GM12878 (cell line): ENCODE data around the gene TMEM33.

ENCODE experiments used
- EED ChIP-seq: sonication (generic); IDR thresholded peaks from 2 replicates; pipeline ENCODE4 v1.6.1; 2016; ENCODE audit warnings: antibody characterized with exemption, low read depth
- EGR1 ChIP-seq, 2 experiments: IDR thresholded peaks; 1 replicate in 1 of 2; 2 replicates in 1 of 2; pipeline ENCODE4 v1.6.1; 2011 to 2012; ENCODE audit warnings: low read depth in 2 of 2, low read length in 2 of 2, borderline replicate concordance in 1 of 2, mild to moderate bottlenecking in 1 of 2, moderate library complexity in 1 of 2
- IRF5 ChIP-seq: fragments of 450-650 bp; IDR thresholded peaks from 2 replicates; pipeline ENCODE4 v1.6.1; 2017; ENCODE audit warnings: borderline replicate concordance
- JUNB ChIP-seq: IDR thresholded peaks from 2 replicates; pipeline ENCODE4 v1.6.1; 2016; ENCODE audit warnings: antibody characterized with exemption, mild to moderate bottlenecking
- KLF5 ChIP-seq: fragments of 450-650 bp; IDR thresholded peaks from 2 replicates; pipeline ENCODE4 v1.6.1; 2014; ENCODE audit warnings: mild to moderate bottlenecking; ENCODE audit not compliant: partially characterized antibody
- POLR2AphosphoS5 ChIP-seq: IDR thresholded peaks from 2 replicates; pipeline ENCODE4 v1.6.1; 2011; ENCODE audit warnings: mild to moderate bottlenecking, low read length, inconsistent platforms
- RFX5 ChIP-seq: IDR thresholded peaks from 2 replicates; pipeline ENCODE4 v1.6.1; 2011; ENCODE audit warnings: low read depth, low read length, improper control_type of control experiment
- SREBF2 ChIP-seq: IDR thresholded peaks from 2 replicates; pipeline ENCODE4 v1.6.1; 2012; ENCODE audit warnings: mild to moderate bottlenecking, low read length
- TARDBP ChIP-seq: IDR thresholded peaks from 2 replicates; pipeline ENCODE4 v1.6.1; 2016; ENCODE audit warnings: borderline replicate concordance
- TCF12 ChIP-seq: IDR thresholded peaks from 2 replicates; pipeline ENCODE4 v1.6.1; 2011; ENCODE audit warnings: low read depth, mild to moderate bottlenecking, low read length

- TF ChIP-seq TCF12 (no peak), KLF5 (no peak), RFX5 (no peak), TARDBP (no peak), EED (no peak), IRF5 (no peak), POLR2AphosphoS5 (no peak), EGR1 (IDR thresholded peaks at IDR 0.05; ENCODE audit: borderline replicate concordance in 1 of 2, low read depth in 2 of 2, low read length in 2 of 2) (no peak), SREBF2 (no peak), JUNB (no peak)
Observed at GRCh38 chr4:41982716-41983115, 47.5 kb downstream of the TMEM33 start.
